Measurements from ENCODE around the gene HES4. TPM values are rescaled to one million over a fixed set of nuclear protein-coding genes. Genes with fewer than 3 reads are reported as not detected.

The HES4 gene
- total RNA-seq, 3 donors from 2014 or later (not counting 1 experiment from before 2014, with no cell fraction given), result 15.4 to 35.5 (median 28.9) TPM

GRCh38 chr1:961132-961669 is 38.7 kb downstream of the HES4 start:
- TF ChIP-seq, protein P1, sequence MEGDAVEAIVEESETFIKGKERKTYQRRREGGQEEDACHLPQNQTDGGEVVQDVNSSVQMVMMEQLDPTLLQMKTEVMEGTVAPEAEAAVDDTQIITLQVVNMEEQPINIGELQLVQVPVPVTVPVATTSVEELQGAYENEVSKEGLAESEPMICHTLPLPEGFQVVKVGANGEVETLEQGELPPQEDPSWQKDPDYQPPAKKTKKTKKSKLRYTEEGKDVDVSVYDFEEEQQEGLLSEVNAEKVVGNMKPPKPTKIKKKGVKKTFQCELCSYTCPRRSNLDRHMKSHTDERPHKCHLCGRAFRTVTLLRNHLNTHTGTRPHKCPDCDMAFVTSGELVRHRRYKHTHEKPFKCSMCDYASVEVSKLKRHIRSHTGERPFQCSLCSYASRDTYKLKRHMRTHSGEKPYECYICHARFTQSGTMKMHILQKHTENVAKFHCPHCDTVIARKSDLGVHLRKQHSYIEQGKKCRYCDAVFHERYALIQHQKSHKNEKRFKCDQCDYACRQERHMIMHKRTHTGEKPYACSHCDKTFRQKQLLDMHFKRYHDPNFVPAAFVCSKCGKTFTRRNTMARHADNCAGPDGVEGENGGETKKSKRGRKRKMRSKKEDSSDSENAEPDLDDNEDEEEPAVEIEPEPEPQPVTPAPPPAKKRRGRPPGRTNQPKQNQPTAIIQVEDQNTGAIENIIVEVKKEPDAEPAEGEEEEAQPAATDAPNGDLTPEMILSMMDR (IDR thresholded peaks at IDR 0.05), result no peak

GRCh38 chr1:960363-961131 is 39.4 kb downstream of the HES4 start, which contains the start of gene KLHL17:
Gene KLHL17, plus strand, starts transcription at chr1:960584. Its CDS starts 110 bp downstream, at chr1:960694.
- Histone ChIP-seq H3K27me3 (ENCODE audit: control insufficient read depth, insufficient read depth, low read length) (no peaks in the 10 kb centered on the region), H3K4me3 (ENCODE audit: low read length) (peak within 1 kb of the TSS; percentile 50), H3K36me3 (ENCODE audit: control insufficient read depth, insufficient read depth, low read length) (peaks cover 13% of the 10 kb centered on the region), H3K27ac (ENCODE audit: low read length) (peak within 1 kb of the TSS; percentile 50), H3K4me1 (ENCODE audit: control insufficient read depth, insufficient read depth, low read length) (peaks cover 44% of the 10 kb centered on the region), H3K9me3 (ENCODE audit: control insufficient read depth, insufficient read depth, low read length) (no peaks in the 10 kb centered on the region)
- Mint-ChIP-seq H3K27ac (peak within 1 kb of the TSS; percentile 43 to 73), H3K27me3 (ENCODE audit: low read depth in 2 of 2) (no peaks in the 10 kb centered on the region), H3K9me3 (no peaks in the 10 kb centered on the region), H3K4me3 (peak within 1 kb of the TSS; percentile 94), H3K4me1 (peaks cover 17 to 23% of the 10 kb centered on the region in 2 donors), H3K36me3 (no peaks in the 10 kb centered on the region)
- DNase-seq (peak; percentile 72 to 82), ATAC-seq (peak; percentile 56 to 60 (median 59))
- intact Hi-C loops (cut with micrococcal nuclease), result no loop called here
- under 1% methylated on average over 109 of the region's 109 CpGs for WGBS (ENCODE audit: insufficient coverage)
- TF ChIP-seq, protein P1 (IDR thresholded peaks at IDR 0.05), result no peak

More at GRCh38 chr1:961132-961669, 38.7 kb downstream of the HES4 start:
- ATAC-seq (no peak), DNase-seq (peak in 1 of 2 donors; percentile 36)
- Histone ChIP-seq H3K9me3 (ENCODE audit: control insufficient read depth, insufficient read depth, low read length) (no peaks in the 10 kb centered on the region), H3K27me3 (ENCODE audit: control insufficient read depth, insufficient read depth, low read length) (no peaks in the 10 kb centered on the region), H3K4me3 (ENCODE audit: low read length) (no peak overlapping the region), H3K36me3 (ENCODE audit: control insufficient read depth, insufficient read depth, low read length) (peaks cover 7% of the 10 kb centered on the region), H3K4me1 (ENCODE audit: control insufficient read depth, insufficient read depth, low read length) (peaks cover 50% of the 10 kb centered on the region), H3K27ac (ENCODE audit: low read length) (no peak overlapping the region)
- H3K27ac Mint-ChIP-seq, result no peak overlapping the region
- H3K4me3 Mint-ChIP-seq, result peak overlapping the region; percentile 61
- no peaks in the 10 kb centered on the region for H3K9me3 Mint-ChIP-seq
- WGBS (ENCODE audit: insufficient coverage), result 41% methylated on average over 56 of the region's 56 CpGs
- H3K27me3 Mint-ChIP-seq (ENCODE audit: low read depth in 2 of 2), result no peaks in the 10 kb centered on the region
- no peaks in the 10 kb centered on the region for H3K36me3 Mint-ChIP-seq
- intact Hi-C loops (cut with micrococcal nuclease), result no loop called here
- peaks cover 17 to 23% of the 10 kb centered on the region in 2 donors for H3K4me1 Mint-ChIP-seq

DNA sequence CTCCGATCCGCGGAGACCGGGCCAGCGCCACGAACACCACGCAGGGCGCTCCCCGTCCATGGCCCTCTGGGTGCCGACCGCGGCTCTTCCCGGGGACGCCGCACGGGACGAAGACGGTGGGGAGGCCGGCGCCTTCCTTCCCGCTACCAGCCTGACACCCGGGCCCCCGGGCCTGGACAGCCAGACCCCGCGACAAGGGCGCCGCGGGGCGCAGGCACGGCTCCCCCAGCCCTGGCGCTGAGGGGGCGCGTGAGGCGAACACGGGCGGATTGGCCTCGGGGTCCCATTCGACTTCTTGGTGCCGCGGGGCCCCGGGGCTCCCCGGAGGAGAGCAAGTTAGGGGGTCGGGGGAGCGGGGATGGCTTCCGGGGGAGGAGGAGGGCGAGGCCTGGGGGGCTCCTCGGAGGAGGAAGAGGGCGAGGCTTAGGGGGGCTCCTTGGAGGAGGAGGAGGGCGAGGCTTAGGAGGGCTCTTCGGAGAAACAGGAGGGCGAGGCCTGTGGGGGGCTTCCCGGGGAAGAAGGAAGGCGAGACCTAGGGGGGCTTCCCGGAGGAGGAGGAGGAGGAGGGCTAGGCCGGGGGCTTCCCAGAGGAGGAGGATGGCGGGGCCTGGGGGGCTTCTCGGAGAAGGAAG is 40.0 kb downstream of the HES4 start:
- Histone ChIP-seq H3K4me3 (ENCODE audit: low read length) (peak overlapping the region; percentile 50), H3K9me3 (ENCODE audit: control insufficient read depth, insufficient read depth, low read length) (no peaks in the 10 kb centered on the region), H3K36me3 (ENCODE audit: control insufficient read depth, insufficient read depth, low read length) (peaks cover 20% of the 10 kb centered on the region), H3K27ac (ENCODE audit: low read length) (peak overlapping the region; percentile 50), H3K4me1 (ENCODE audit: control insufficient read depth, insufficient read depth, low read length) (peaks cover 43% of the 10 kb centered on the region), H3K27me3 (ENCODE audit: control insufficient read depth, insufficient read depth, low read length) (no peaks in the 10 kb centered on the region)
- DNase-seq, result no peak
- 22% methylated on average over 57 of the region's 57 CpGs for WGBS (ENCODE audit: insufficient coverage)
- Mint-ChIP-seq H3K27me3 (ENCODE audit: low read depth in 2 of 2) (no peaks in the 10 kb centered on the region), H3K27ac (peak overlapping the region; percentile 43 to 73), H3K4me1 (peaks cover 22 to 30% of the 10 kb centered on the region in 2 donors), H3K4me3 (peak overlapping the region; percentile 94), H3K9me3 (no peaks in the 10 kb centered on the region), H3K36me3 (peaks cover 6% of the 10 kb centered on the region)
- intact Hi-C loops (cut with micrococcal nuclease), result no loop called here
- TF ChIP-seq, protein P1 (IDR thresholded peaks at IDR 0.05), result no peak
- ATAC-seq, result no peak

Measured in natural killer cell (primary cell).